Suprapubic skin (tissue), 4 donors: ENCODE results near the gene FANCL.

ENCODE experiments used
- EP300 ChIP-seq: sonication (generic); formaldehyde crosslinking; IDR thresholded peaks from one replicate; pipeline ENCODE4 v1.6.1; 2017; ENCODE audit warnings: antibody characterized with exemption
- POLR2A ChIP-seq, 2 donors: fragments of 450-650 bp; IDR thresholded peaks; one replicate each; pipeline ENCODE4 v1.6.1; 2017; ENCODE audit warnings: antibody characterized with exemption in 2 of 2, mild to moderate bottlenecking in 2 of 2, moderate library complexity in 2 of 2
- POLR2AphosphoS5 ChIP-seq, 3 donors: sonication (generic); formaldehyde crosslinking; IDR thresholded peaks; one replicate each; pipeline ENCODE4 v1.6.1; 2017; ENCODE audit warnings: antibody characterized with exemption in 3 of 3
- TF ChIP-seq, protein P1 (sequence below), 2 donors: fragments of 200-600 bp in 1 of 2; fragments of 450-650 bp in 1 of 2; sonication (generic) in 1 of 2; IDR thresholded peaks; one replicate each; pipeline ENCODE4 v1.5.1; 2016 to 2019; ENCODE audit warnings: antibody characterized with exemption in 2 of 2, mild to moderate bottlenecking in 1 of 2, moderate library complexity in 1 of 2

DNA sequence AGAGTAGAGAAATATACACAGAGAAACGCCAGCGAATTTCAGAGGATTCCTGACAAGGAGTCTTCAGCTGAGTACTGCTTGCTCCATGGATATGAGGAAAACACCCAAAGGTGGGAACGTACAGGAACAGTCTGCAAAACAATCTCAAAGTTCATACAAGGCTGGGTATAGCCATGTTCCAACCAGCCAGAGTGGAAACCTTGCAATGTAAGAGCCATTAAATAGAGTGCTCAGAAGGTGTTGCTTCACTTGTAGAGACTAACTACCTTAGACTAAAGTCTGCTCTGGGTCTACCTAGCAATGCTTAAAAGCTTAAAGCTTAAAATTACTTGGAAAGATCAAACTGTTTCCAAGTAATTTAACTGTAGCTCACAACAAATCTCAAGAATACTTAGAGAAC, 6.0 kb downstream of the FANCL start:
- TF ChIP-seq POLR2A (IDR thresholded peaks at IDR 0.05) (no peak), POLR2AphosphoS5 (IDR thresholded peaks at IDR 0.05) (no peak), EP300 (no peak)
- TF ChIP-seq, protein P1, sequence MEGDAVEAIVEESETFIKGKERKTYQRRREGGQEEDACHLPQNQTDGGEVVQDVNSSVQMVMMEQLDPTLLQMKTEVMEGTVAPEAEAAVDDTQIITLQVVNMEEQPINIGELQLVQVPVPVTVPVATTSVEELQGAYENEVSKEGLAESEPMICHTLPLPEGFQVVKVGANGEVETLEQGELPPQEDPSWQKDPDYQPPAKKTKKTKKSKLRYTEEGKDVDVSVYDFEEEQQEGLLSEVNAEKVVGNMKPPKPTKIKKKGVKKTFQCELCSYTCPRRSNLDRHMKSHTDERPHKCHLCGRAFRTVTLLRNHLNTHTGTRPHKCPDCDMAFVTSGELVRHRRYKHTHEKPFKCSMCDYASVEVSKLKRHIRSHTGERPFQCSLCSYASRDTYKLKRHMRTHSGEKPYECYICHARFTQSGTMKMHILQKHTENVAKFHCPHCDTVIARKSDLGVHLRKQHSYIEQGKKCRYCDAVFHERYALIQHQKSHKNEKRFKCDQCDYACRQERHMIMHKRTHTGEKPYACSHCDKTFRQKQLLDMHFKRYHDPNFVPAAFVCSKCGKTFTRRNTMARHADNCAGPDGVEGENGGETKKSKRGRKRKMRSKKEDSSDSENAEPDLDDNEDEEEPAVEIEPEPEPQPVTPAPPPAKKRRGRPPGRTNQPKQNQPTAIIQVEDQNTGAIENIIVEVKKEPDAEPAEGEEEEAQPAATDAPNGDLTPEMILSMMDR (IDR thresholded peaks at IDR 0.05): no peak
